ENCODE results near the gene HM13.

- TF ChIP-seq HNF4A (conservative IDR thresholded peaks at IDR 0.05) (no peak), TAF1 (conservative IDR thresholded peaks at IDR 0.05) (no peak), YY1 (IDR thresholded peaks at IDR 0.05) (no peak), RXRA (IDR thresholded peaks at IDR 0.05) (no peak)
- TF ChIP-seq, protein P1, sequence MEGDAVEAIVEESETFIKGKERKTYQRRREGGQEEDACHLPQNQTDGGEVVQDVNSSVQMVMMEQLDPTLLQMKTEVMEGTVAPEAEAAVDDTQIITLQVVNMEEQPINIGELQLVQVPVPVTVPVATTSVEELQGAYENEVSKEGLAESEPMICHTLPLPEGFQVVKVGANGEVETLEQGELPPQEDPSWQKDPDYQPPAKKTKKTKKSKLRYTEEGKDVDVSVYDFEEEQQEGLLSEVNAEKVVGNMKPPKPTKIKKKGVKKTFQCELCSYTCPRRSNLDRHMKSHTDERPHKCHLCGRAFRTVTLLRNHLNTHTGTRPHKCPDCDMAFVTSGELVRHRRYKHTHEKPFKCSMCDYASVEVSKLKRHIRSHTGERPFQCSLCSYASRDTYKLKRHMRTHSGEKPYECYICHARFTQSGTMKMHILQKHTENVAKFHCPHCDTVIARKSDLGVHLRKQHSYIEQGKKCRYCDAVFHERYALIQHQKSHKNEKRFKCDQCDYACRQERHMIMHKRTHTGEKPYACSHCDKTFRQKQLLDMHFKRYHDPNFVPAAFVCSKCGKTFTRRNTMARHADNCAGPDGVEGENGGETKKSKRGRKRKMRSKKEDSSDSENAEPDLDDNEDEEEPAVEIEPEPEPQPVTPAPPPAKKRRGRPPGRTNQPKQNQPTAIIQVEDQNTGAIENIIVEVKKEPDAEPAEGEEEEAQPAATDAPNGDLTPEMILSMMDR (IDR thresholded peaks at IDR 0.05; ENCODE audit: low read depth, low read length, missing input control) = no peak
- TF ChIP-seq, protein P2, sequence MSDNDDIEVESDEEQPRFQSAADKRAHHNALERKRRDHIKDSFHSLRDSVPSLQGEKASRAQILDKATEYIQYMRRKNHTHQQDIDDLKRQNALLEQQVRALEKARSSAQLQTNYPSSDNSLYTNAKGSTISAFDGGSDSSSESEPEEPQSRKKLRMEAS (IDR thresholded peaks at IDR 0.05) = no peak
These were observed 63.0 kb downstream of the HM13 start for GRCh38 chr20:31577194-31577593.

Measured in liver (tissue), 3 donors.